H9 (cell line): ENCODE data around the gene ACYP2. TPM values are rescaled to one million over a fixed set of nuclear protein-coding genes. Genes with fewer than 3 reads are reported as not detected.

Experiments used
- DNase-seq: peaks from one replicate; pipeline ENCODE4 v3.0.0-alpha.2; 2017
- H2AFZ ChIP-seq: one replicate; pipeline ENCODE4 v1.6.1; 2013; ENCODE audit warnings: mild to moderate bottlenecking, low read length, control low read depth, moderate library complexity
- H2AK5ac ChIP-seq: 2 replicates; pipeline ENCODE4 v1.6.1; 2013; ENCODE audit warnings: low read length, control low read depth, mixed read lengths; ENCODE audit not compliant: insufficient read length
- H2BK120ac ChIP-seq: one replicate; pipeline ENCODE4 v1.6.1; 2013; ENCODE audit warnings: low read depth, mild to moderate bottlenecking, low read length, control low read depth, inconsistent platforms; ENCODE audit not compliant: poor library complexity, severe bottlenecking
- H2BK12ac ChIP-seq: 2 replicates; pipeline ENCODE4 v1.6.1; 2013; ENCODE audit warnings: low read length, control low read depth, mixed read lengths, low read depth; ENCODE audit not compliant: insufficient read length
- H2BK15ac ChIP-seq: 2 replicates; pipeline ENCODE4 v1.6.1; 2013; ENCODE audit warnings: low read depth, low read length, control low read depth
- H2BK20ac ChIP-seq: one replicate; pipeline ENCODE4 v1.6.1; 2013; ENCODE audit warnings: low read depth, mild to moderate bottlenecking, low read length, control low read depth, inconsistent platforms; ENCODE audit not compliant: poor library complexity, severe bottlenecking
- H2BK5ac ChIP-seq: 2 replicates; pipeline ENCODE4 v1.6.1; 2013; ENCODE audit warnings: low read length, control low read depth, mixed read lengths; ENCODE audit not compliant: insufficient read length
- H3K14ac ChIP-seq: 2 replicates; pipeline ENCODE4 v1.6.1; 2013; ENCODE audit warnings: low read length, control low read depth; ENCODE audit not compliant: insufficient read depth
- H3K18ac ChIP-seq: 2 replicates; pipeline ENCODE4 v1.6.1; 2013; ENCODE audit warnings: low read depth, mild to moderate bottlenecking, mixed read lengths, low read length, control low read depth; ENCODE audit not compliant: insufficient read length
- H3K23ac ChIP-seq: 2 replicates; pipeline ENCODE4 v1.6.1; 2013; ENCODE audit warnings: low read length, control low read depth, mixed read lengths, low read depth; ENCODE audit not compliant: insufficient read length
- H3K23me2 ChIP-seq: 2 replicates; pipeline ENCODE4 v1.6.1; 2013; ENCODE audit warnings: low read depth, mild to moderate bottlenecking, mixed read lengths, low read length, control low read depth; ENCODE audit not compliant: insufficient read length, poor library complexity, severe bottlenecking
- H3K27ac ChIP-seq: 2 replicates; pipeline ENCODE4 v1.5.1; 2013; ENCODE audit warnings: low read length, control low read depth, mixed read lengths, low read depth; ENCODE audit not compliant: insufficient read length
- H3K27me3 ChIP-seq: 2 replicates; pipeline ENCODE4 v1.6.1; 2013; ENCODE audit warnings: low read length, control low read depth, inconsistent platforms; ENCODE audit not compliant: insufficient read depth
- H3K4ac ChIP-seq: 2 replicates; pipeline ENCODE4 v1.6.1; 2013; ENCODE audit warnings: low read depth, mild to moderate bottlenecking, control low read depth, inconsistent platforms, low read length, moderate library complexity
- H3K4me1 ChIP-seq: 2 replicates; pipeline ENCODE4 v1.6.1; 2013; ENCODE audit warnings: low read length, control low read depth, inconsistent platforms; ENCODE audit not compliant: insufficient read depth
- H3K4me2 ChIP-seq: 2 replicates; pipeline ENCODE4 v1.6.1; 2013; ENCODE audit warnings: low read length, control low read depth, mixed read lengths; ENCODE audit not compliant: insufficient read length, insufficient read depth
- H3K56ac ChIP-seq: 2 replicates; pipeline ENCODE4 v1.6.1; 2013; ENCODE audit warnings: low read depth, mild to moderate bottlenecking, mixed read lengths, low read length, control low read depth; ENCODE audit not compliant: insufficient read length
- H3K79me1 ChIP-seq: 2 replicates; pipeline ENCODE4 v1.6.1; 2013; ENCODE audit warnings: low read depth, mild to moderate bottlenecking, moderate library complexity, low read length, control low read depth, inconsistent platforms; ENCODE audit not compliant: insufficient read depth, poor library complexity, severe bottlenecking
- H3K79me2 ChIP-seq: 2 replicates; pipeline ENCODE4 v1.6.1; 2013; ENCODE audit warnings: low read length, control low read depth, inconsistent platforms; ENCODE audit not compliant: insufficient read depth
- H3K9ac ChIP-seq: 2 replicates; pipeline ENCODE4 v1.6.1; 2013; ENCODE audit warnings: low read length, control low read depth, mixed read lengths; ENCODE audit not compliant: insufficient read length; ENCODE audit errors: extremely low read depth
- H3K9me3 ChIP-seq: one replicate; pipeline ENCODE4 v1.6.1; 2013; ENCODE audit warnings: low read depth, low read length, inconsistent platforms; ENCODE audit not compliant: control insufficient read depth
- H3T11ph ChIP-seq: one replicate; pipeline ENCODE4 v1.6.1; 2013; ENCODE audit warnings: mild to moderate bottlenecking, low read length, control low read depth, inconsistent platforms
- H4K20me1 ChIP-seq: one replicate; pipeline ENCODE4 v1.6.1; 2013; ENCODE audit not compliant: control insufficient read depth, insufficient read length, insufficient read depth
- H4K5ac ChIP-seq: 2 replicates; pipeline ENCODE4 v1.6.1; 2013; ENCODE audit warnings: low read depth, mild to moderate bottlenecking, mixed read lengths, low read length, control low read depth; ENCODE audit not compliant: insufficient read length
- H4K8ac ChIP-seq: replicated peaks from 2 replicates; pipeline ENCODE4 v1.6.1; 2013; ENCODE audit warnings: low read length, control low read depth, mixed read lengths, low read depth; ENCODE audit not compliant: insufficient read length
- H4K91ac ChIP-seq: 2 replicates; pipeline ENCODE4 v1.6.1; 2013; ENCODE audit warnings: low read depth, mild to moderate bottlenecking, moderate library complexity, mixed read lengths, low read length, control low read depth; ENCODE audit not compliant: insufficient read length
- H3K27ac Mint-ChIP-seq, 3 experiments: 2 replicates in 2 of 3; 3 replicates in 1 of 3; pipeline ENCODE4 v1.8.0; 2020 to 2021; ENCODE audit warnings: mixed read lengths in 3 of 3, mild to moderate bottlenecking in 1 of 3, moderate library complexity in 1 of 3
- H3K27me3 Mint-ChIP-seq: 2 replicates; pipeline ENCODE4 v1.8.0; 2021; ENCODE audit warnings: low read depth, mild to moderate bottlenecking, moderate library complexity, mixed read lengths
- H3K36me3 Mint-ChIP-seq, 3 experiments: 2 replicates in 2 of 3; 3 replicates in 1 of 3; pipeline ENCODE4 v1.8.0; 2020 to 2021; ENCODE audit warnings: low read depth in 3 of 3, mixed read lengths in 3 of 3; ENCODE audit not compliant: insufficient read depth in 1 of 3
- H3K4me1 Mint-ChIP-seq, 2 experiments: 2 replicates each; pipeline ENCODE4 v1.8.0; 2020; ENCODE audit warnings: mixed read lengths in 2 of 2
- H3K4me3 Mint-ChIP-seq, 2 experiments: 2 replicates in 1 of 2; 3 replicates in 1 of 2; pipeline ENCODE4 v1.8.0; 2020 to 2021; ENCODE audit warnings: mild to moderate bottlenecking in 2 of 2, mixed read lengths in 2 of 2, moderate library complexity in 1 of 2
- H3K9me3 Mint-ChIP-seq, 2 experiments: 2 replicates in 1 of 2; 3 replicates in 1 of 2; pipeline ENCODE4 v1.8.0; 2020; ENCODE audit warnings: mild to moderate bottlenecking in 2 of 2, mixed read lengths in 2 of 2, moderate library complexity in 1 of 2
- CTCF ChIP-seq: fragments of 200-600 bp; sonication (generic); conservative IDR thresholded peaks from 3 replicates; pipeline ENCODE4 v1.8.0; 2021; ENCODE audit warnings: antibody characterized with exemption, mild to moderate bottlenecking
- WGBS: extraction: QIAGEN DNeasy Blood & Tissue Kit; methylation state at CpG from one replicate; pipeline ENCODE4 v1.1.7; 2013; ENCODE audit warnings: missing lambda C conversion rate, low lambda C conversion rate, mixed read lengths; ENCODE audit not compliant: insufficient read length; ENCODE audit errors: extremely low coverage; 5-methylcytosine and 5-hydroxymethylcytosine counted together
- total RNA-seq: library from RNA; stranded (reverse); gene quantifications from 2 replicates; pipeline ENCODE4 v1.2.1, GENCODE V29; 2021

Gene ACYP2
- total RNA-seq, 1 experiment from 2014 or later, result 3.2 TPM

GRCh38 chr2:54176577-54176976 is 61.2 kb downstream of the ACYP2 start:
- no peak overlapping the region for H4K8ac ChIP-seq
- H3K18ac ChIP-seq, result no peak overlapping the region
- no peak overlapping the region for H3K9ac ChIP-seq
- H2BK20ac ChIP-seq, result no peak overlapping the region
- H2BK12ac ChIP-seq, result no peak overlapping the region
- no peak overlapping the region for H3K4me2 ChIP-seq
- H2BK120ac ChIP-seq, result no peak overlapping the region
- Mint-ChIP-seq H3K4me3 (no peak overlapping the region), H3K27me3 (no peaks in the 10 kb centered on the region; the same call in 1 of the 2 replicates), H3K9me3 (peaks cover 2 to 3% of the 10 kb centered on the region in 2 experiments; a peak in 3 of 5 replicates), H3K4me1 (no peaks in the 10 kb centered on the region), H3K27ac (no peak overlapping the region), H3K36me3 (no peaks in the 10 kb centered on the region)
- H4K91ac ChIP-seq, result no peak overlapping the region
- H3K27ac ChIP-seq, result no peak overlapping the region
- no peak overlapping the region for H2AFZ ChIP-seq
- H2BK5ac ChIP-seq, result no peak overlapping the region
- TF ChIP-seq CTCF, result peak; percentile 69
- H4K5ac ChIP-seq, result no peak overlapping the region
- H3K4me1 ChIP-seq, result no peaks in the 10 kb centered on the region
- H2BK15ac ChIP-seq, result no peak overlapping the region
- no peaks in the 10 kb centered on the region for H3K79me2 ChIP-seq
- H3K56ac ChIP-seq, result no peak overlapping the region
- no peaks in the 10 kb centered on the region for H3K23me2 ChIP-seq
- no peaks in the 10 kb centered on the region for H4K20me1 ChIP-seq
- H3T11ph ChIP-seq, result no peak overlapping the region
- no peak overlapping the region for H3K23ac ChIP-seq
- no peaks in the 10 kb centered on the region for H3K79me1 ChIP-seq
- no peak overlapping the region for H3K14ac ChIP-seq
- no CpG with 5 or more reads among the region's 2 CpGs for WGBS
- DNase-seq, result peak; percentile 54
- no peaks in the 10 kb centered on the region for H3K9me3 ChIP-seq
- H3K27me3 ChIP-seq, result no peaks in the 10 kb centered on the region
- H3K4ac ChIP-seq, result no peak overlapping the region
- no peak overlapping the region for H2AK5ac ChIP-seq
